NCI-H2196 treated with DMSO at 0.1 percent for 48 hours (cell line): ENCODE measurements around the gene NOL4L.
"Not testable (repeated sequence)": the region's sequence is repeated elsewhere in the genome, so short reads cannot be mapped to it uniquely, and the experiment has no call there.

Source experiments
- DNase-seq: peaks from one replicate; lab custom pipeline; 2025; ENCODE audit not compliant: unreplicated experiment; lab: John Stamatoyannopoulos, UW

NOL4L gene

GRCh38 chr20:32434434-32434833 is 150.7 kb downstream of the NOL4L start:
- no peak for DNase-seq

GRCh38 chr20:32433311-32434021 is 151.7 kb downstream of the NOL4L start:
- DNase-seq: no peak

GRCh38 chr20:32432277-32432676 is 152.9 kb downstream of the NOL4L start:
- peak; percentile 46 for DNase-seq

GRCh38 chr20:32431457-32431856 is 153.7 kb downstream of the NOL4L start:
- DNase-seq: no peak

- DNase-seq: no peak
Measured at GRCh38 chr20:32429745-32430360, 155.3 kb downstream of the NOL4L start.

GRCh38 chr20:32429343-32429742 is 155.8 kb downstream of the NOL4L start:
- peak; percentile 7 for DNase-seq

- DNase-seq: no peak
Measured at GRCh38 chr20:32427996-32428395, 157.1 kb downstream of the NOL4L start.

- no peak for DNase-seq
Measured at GRCh38 chr20:32421290-32421689, 163.8 kb downstream of the NOL4L start.

- DNase-seq: no peak
Measured at GRCh38 chr20:32418376-32418775, 166.8 kb downstream of the NOL4L start.

GRCh38 chr20:32416206-32416605 is 168.9 kb downstream of the NOL4L start:
- no peak for DNase-seq

- no peak for DNase-seq
Measured at GRCh38 chr20:32415494-32415893, 169.6 kb downstream of the NOL4L start.

- DNase-seq: no peak
Measured at GRCh38 chr20:32411955-32412706, 173.0 kb downstream of the NOL4L start.

- DNase-seq: not testable (repeated sequence)
Measured at GRCh38 chr20:32407131-32407750, 177.9 kb downstream of the NOL4L start.

GRCh38 chr20:32406701-32407100 is 178.4 kb downstream of the NOL4L start:
- DNase-seq: no peak

- no peak for DNase-seq
Measured at GRCh38 chr20:32404017-32404416, 181.1 kb downstream of the NOL4L start.

GRCh38 chr20:32400476-32400875 is 184.7 kb downstream of the NOL4L start:
- no peak for DNase-seq

- DNase-seq: no peak
Measured at GRCh38 chr20:32397567-32398084, 187.5 kb downstream of the NOL4L start.

- no peak for DNase-seq
Measured at GRCh38 chr20:32396646-32397160, 188.4 kb downstream of the NOL4L start.

- DNase-seq: no peak
Measured at GRCh38 chr20:32395066-32395465, 190.1 kb downstream of the NOL4L start.
